Neural progenitor cell (in vitro differentiated cells): ENCODE data around the gene KCNAB1.

Experiments
- CTCF ChIP-seq: fragments of 200-600 bp; sonication (generic); IDR thresholded peaks from 2 replicates; pipeline ENCODE4 v1.5.1; 2017; ENCODE audit warnings: antibody characterized with exemption, mild to moderate bottlenecking
- EZH2 ChIP-seq: fragments of 200-600 bp; sonication (generic); IDR thresholded peaks from 2 replicates; pipeline ENCODE4 v1.6.1; 2017; ENCODE audit warnings: antibody characterized with exemption, mild to moderate bottlenecking, moderate library complexity
- EZH2phosphoT487 ChIP-seq: fragments of 200-600 bp; sonication (generic); IDR thresholded peaks from 2 replicates; pipeline ENCODE4 v1.6.1; 2017; ENCODE audit warnings: antibody characterized with exemption

GRCh38 chr3:156576651-156577348, 456.4 kb downstream of the KCNAB1 start:
- TF ChIP-seq CTCF: no peak
- TF ChIP-seq EZH2phosphoT487: no peak
- TF ChIP-seq EZH2: no peak
